Stimulated activated CD8-positive, alpha-beta memory T cell treated with anti-CD3 and anti-CD28 coated beads, Interleukin-15, amount 100 ng/mL, for 48 hours (primary cell): Measurements from ENCODE around the gene CHRND.
A peak's percentile ranks its signal among the peaks of the same experiment; 100 is the strongest.
"Not testable (repeated sequence)": the region's sequence is repeated elsewhere in the genome, so short reads cannot be mapped to it uniquely, and the experiment has no call there.

ENCODE experiments used
- DNase-seq, 2 donors: peaks; one replicate each; pipeline ENCODE4 v3.0.0-alpha.2; 2020; ENCODE audit warnings: low read depth in 2 of 2

Gene CHRND

GRCh38 chr2:232541961-232542714, 16.2 kb downstream of the CHRND start:
- DNase-seq: no peak

- DNase-seq: no peak
Observed at GRCh38 chr2:232542715-232543467, 16.9 kb downstream of the CHRND start.

DNA sequence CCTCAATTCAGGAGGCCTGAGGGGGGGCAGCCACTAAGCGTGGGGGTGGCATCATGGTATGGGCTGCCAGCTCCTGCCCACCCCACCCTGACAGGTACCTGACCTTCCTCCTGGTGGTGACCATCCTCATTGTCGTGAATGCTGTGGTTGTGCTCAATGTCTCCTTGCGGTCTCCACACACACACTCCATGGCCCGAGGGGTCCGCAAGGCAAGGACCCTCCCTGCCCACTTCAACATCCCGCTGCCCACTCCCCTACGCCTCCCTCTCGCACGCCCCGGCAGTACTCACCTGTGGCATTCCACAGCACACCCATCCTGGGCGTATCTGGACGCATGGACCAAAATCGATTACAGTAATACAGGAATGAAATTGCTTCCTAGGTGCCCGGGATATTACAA, 17.5 kb downstream of the CHRND start:
- no peak for DNase-seq

GRCh38 chr2:232543928-232544631, 18.1 kb downstream of the CHRND start:
- DNase-seq: no peak

DNA sequence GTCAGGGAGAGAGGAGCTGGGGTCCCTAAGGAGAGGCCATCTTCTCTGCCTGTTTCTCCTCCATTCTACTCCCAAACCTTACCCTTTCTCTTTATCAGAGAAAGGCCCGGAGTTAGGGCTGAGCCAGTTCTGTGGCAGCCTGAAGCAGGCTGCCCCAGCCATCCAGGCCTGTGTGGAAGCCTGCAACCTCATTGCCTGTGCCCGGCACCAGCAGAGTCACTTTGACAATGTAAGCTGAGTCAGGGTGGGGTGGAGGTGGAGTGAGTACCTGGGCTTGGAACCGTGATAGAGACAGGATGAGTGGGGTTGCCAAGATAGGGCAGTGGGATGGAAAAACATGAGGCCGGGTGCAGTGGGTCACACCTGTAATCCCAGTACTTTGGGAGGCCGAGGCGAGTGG, 18.7 kb downstream of the CHRND start:
- DNase-seq: no peak

- DNase-seq: no peak
Observed at GRCh38 chr2:232545511-232546375, 19.8 kb downstream of the CHRND start.

- no peak for DNase-seq
Observed at GRCh38 chr2:232547991-232548390, 22.0 kb downstream of the CHRND start.

GRCh38 chr2:232549655-232550353, 23.8 kb downstream of the CHRND start:
- no peak for DNase-seq

DNA sequence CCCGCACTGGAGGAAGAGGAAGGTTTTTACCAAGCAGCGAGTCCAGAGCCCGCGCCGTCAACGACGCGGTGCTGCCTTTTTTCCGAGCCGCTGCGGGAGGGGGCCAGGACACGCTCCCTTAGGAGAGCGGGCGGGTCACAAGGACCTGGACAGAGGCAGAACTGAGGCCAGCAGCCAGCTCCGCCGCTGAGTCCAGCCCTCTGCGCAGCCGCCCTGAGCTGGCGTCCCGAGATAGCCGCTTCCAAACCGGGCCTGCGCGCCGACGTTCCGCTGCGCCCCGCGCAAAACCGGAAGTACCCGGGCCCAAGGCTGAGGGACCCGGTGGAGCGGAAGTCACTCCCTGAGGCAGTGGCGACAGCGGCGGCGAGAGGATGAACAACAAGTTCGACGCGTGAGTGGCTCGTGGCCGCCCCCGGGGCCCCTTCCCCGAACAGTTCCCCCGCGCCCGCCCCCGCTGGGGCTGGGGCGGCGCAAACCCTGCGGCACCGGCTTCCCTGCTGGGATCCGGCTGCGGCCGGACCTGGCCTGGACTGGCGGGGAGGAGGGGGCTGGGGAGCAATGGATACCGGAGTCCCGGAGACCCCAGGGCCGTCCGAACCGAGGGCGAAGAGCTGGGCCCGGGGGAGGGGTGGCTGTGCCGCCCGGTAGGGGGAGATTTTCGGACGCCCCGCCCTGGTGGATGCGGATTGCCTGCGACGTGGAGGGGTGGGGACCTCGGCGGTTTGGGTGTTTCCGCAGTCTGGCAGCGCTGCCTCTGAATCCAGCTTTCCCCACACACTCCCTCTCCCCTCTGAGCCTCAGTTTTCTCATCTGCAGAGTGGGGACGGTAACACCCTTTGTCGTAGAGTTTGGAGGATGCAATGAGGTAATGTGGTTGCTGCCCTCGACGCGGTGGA, 24.6 kb downstream of the CHRND start, which contains the start of the genes EIF4E2 and TIGD1:
TSS of gene EIF4E2 (plus strand) at position 336 of the 896 bp plus-strand sequence. CDS start at position 372, 36 bp downstream.
TSS of gene TIGD1 (minus strand) at position 204 of the 896 bp plus-strand sequence. CDS start 675 bp downstream, outside the sequence.
- DNase-seq: peak; percentile 86 to 90

DNA sequence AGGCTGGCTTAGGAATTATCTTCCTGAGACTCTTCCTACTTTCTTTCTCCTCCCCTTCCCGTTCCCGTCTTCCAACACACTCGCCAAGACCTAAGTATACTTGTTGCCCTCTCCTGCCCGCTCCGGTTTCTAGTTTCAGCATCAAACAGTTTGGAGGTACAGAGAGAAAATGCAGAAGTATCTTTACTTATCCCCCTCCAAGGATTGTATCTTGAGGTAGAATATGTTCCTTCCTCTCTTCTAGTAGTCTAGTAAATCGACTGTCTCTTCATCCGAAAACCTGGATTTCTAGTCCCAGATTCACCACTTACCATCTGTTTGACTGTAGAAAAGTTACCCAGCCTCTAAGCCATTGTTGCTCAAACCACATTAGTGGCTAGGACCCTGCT, 25.3 kb downstream of the CHRND start:
- DNase-seq: no peak

GRCh38 chr2:232551776-232552175, 25.8 kb downstream of the CHRND start:
- no peak for DNase-seq

GRCh38 chr2:232556426-232556825, 30.5 kb downstream of the CHRND start:
- DNase-seq: no peak

GRCh38 chr2:232562515-232563151, 36.7 kb downstream of the CHRND start:
- no peak for DNase-seq

- no peak for DNase-seq
Observed at GRCh38 chr2:232563580-232563979, 37.6 kb downstream of the CHRND start.

- no peak for DNase-seq
Observed at GRCh38 chr2:232567721-232568120, 41.8 kb downstream of the CHRND start.

GRCh38 chr2:232568161-232568560, 42.2 kb downstream of the CHRND start:
- DNase-seq: no peak

DNA sequence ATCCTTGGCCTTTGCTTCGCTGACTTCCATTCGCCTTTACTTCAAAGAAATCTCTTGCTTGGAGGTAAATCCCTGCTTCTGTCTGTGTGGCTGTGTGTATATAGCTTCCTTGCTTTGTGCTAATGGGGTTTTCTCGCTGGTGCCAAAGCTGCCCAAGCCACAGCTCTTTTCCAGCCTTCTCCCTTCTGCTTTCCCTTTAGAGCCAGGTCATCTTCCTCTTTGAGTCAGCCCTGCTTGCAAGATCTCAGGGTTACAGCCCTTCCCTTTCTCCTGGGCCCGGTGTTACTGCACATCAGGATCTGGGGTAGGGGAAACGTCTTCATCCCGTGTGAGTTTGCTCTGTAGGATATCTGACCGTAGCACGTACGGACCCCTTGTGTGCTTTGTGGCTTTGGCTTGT, 43.6 kb downstream of the CHRND start:
- no peak for DNase-seq

DNA sequence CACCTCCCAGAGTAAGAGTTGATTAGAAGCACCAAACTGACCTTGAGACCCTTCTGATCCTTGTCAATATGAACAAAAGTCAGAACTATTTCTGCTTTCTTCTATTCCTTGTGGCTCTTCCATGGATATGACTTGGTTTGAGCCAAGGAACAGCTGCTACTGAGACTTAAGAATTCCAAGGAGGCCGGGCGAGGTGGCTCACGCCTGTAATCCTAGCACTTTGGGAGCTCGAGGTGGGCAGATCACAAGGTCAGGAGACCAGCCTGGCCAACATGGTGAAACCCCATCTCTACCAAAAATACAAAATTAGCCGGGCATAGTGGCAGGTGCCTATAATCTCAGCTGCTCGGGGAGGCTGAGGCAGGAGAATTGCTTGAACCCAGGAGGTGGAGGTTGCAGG, 44.5 kb downstream of the CHRND start:
- DNase-seq: not testable (repeated sequence)

DNA sequence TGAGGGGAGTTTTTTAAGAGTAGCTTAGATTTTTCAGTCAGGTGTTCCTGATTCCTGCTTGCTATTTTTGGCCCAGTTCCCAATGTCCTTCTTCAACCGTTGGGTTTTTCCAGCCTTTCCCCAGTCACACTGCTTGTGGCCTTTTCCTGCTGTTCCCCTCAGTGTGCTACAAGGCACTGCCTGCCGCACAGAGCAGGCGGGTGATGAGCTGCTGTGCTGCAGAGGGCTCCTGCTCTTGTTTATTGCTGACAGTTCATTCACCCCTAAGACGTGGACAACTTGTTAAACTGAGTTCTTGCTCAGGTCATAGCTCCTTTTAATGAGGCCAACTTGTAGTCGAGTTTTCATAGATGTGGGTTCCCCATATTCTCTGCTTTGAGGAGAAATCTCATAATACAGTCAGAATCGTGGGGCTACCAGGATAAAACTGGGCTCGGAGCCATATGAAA, 45.1 kb downstream of the CHRND start:
- DNase-seq: no peak
